Tibial nerve (tissue), 3 donors: ENCODE data around the gene CORO2A.

Experiments
- POLR2A ChIP-seq, 2 donors: fragments of 450-650 bp; IDR thresholded peaks; one replicate each; pipeline ENCODE4 v1.6.1; 2017; ENCODE audit warnings: antibody characterized with exemption in 2 of 2, mild to moderate bottlenecking in 2 of 2, moderate library complexity in 2 of 2
- TF ChIP-seq, protein P1 (sequence below), 5 experiments: fragments of 200-600 bp in 3 of 5; fragments of 450-650 bp in 2 of 5; sonication (generic) in 3 of 5; IDR thresholded peaks; one replicate each; pipeline ENCODE4 v1.5.1; 2016 to 2019; ENCODE audit warnings: antibody characterized with exemption in 5 of 5, mild to moderate bottlenecking in 3 of 5, moderate library complexity in 2 of 5

DNA sequence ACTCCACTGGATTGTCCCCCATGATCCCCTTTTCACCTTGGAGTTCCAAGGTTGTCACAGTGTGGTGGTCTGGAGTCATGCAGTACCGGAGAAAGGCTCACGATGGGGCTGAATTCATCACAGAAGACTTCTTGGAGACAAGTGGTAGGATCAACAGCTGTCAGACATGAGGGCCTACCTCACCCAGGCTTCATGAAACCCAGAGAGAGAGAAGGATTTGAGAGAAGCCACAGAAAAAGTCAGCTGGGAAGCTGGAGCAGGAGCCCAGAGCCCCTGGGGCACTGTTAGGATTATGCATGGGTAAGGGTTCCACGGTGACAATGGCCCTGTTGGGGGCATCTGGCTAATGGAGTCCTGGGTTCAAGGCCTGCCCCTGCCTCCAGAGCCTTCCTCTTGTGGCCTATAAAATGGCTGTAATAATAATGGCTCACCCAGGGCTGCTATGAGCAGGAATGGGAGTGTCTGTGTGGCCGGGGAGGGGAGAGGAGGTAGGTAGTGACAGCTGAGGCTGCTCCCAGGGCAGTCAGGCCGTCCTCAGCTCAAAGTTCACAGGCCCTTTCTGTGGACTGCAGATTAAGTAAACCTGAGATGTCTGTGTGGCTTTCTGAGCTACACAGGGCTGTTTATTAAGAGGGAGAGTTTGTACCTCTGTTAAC is 74.3 kb downstream of the CORO2A start:
- TF ChIP-seq, protein P1, sequence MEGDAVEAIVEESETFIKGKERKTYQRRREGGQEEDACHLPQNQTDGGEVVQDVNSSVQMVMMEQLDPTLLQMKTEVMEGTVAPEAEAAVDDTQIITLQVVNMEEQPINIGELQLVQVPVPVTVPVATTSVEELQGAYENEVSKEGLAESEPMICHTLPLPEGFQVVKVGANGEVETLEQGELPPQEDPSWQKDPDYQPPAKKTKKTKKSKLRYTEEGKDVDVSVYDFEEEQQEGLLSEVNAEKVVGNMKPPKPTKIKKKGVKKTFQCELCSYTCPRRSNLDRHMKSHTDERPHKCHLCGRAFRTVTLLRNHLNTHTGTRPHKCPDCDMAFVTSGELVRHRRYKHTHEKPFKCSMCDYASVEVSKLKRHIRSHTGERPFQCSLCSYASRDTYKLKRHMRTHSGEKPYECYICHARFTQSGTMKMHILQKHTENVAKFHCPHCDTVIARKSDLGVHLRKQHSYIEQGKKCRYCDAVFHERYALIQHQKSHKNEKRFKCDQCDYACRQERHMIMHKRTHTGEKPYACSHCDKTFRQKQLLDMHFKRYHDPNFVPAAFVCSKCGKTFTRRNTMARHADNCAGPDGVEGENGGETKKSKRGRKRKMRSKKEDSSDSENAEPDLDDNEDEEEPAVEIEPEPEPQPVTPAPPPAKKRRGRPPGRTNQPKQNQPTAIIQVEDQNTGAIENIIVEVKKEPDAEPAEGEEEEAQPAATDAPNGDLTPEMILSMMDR (IDR thresholded peaks at IDR 0.05): peak in 2 of 5 experiments; percentile 7 to 9
- no peak for TF ChIP-seq POLR2A (IDR thresholded peaks at IDR 0.05)
